Hepatocyte (in vitro differentiated cells): ENCODE results near the gene ARHGAP26. TPM values are rescaled to one million over a fixed set of nuclear protein-coding genes. Genes with fewer than 3 reads are reported as not detected.

ENCODE experiments used
- DNase-seq: peaks from one replicate; pipeline ENCODE4 v3.0.0-alpha.2; 2016; ENCODE audit warnings: low spot score
- H2AFZ ChIP-seq: fragments of 200-600 bp; sonication (generic); 2 replicates; pipeline ENCODE4 v1.6.0; 2016; ENCODE audit warnings: antibody characterized with exemption, mild to moderate bottlenecking
- H3K27ac ChIP-seq: fragments of 200-600 bp; sonication (generic); 2 replicates; pipeline ENCODE4 v1.5.1; 2016; ENCODE audit warnings: mild to moderate bottlenecking
- H3K27me3 ChIP-seq: fragments of 200-600 bp; sonication (generic); 2 replicates; pipeline ENCODE4 v1.6.1; 2016
- H3K36me3 ChIP-seq: fragments of 200-600 bp; sonication (generic); replicated peaks from 2 replicates; pipeline ENCODE4 v1.5.1; 2016; ENCODE audit warnings: low read depth; ENCODE audit not compliant: insufficient read depth
- H3K4me1 ChIP-seq: fragments of 200-600 bp; sonication (generic); 2 replicates; pipeline ENCODE4 v1.5.1; 2016; ENCODE audit warnings: mild to moderate bottlenecking, moderate library complexity; ENCODE audit not compliant: insufficient read depth
- H3K4me2 ChIP-seq: fragments of 200-600 bp; sonication (generic); 2 replicates; pipeline ENCODE4 v1.6.0; 2016
- H3K4me3 ChIP-seq: fragments of 200-600 bp; sonication (generic); 2 replicates; pipeline ENCODE4 v1.5.1; 2016; ENCODE audit warnings: mild to moderate bottlenecking
- H3K79me2 ChIP-seq: fragments of 200-600 bp; sonication (generic); 2 replicates; pipeline ENCODE4 v1.6.0; 2017; ENCODE audit warnings: mild to moderate bottlenecking
- H3K9me2 ChIP-seq: fragments of 200-600 bp; sonication (generic); replicated peaks from 2 replicates; pipeline ENCODE4 v1.6.0; 2017; ENCODE audit warnings: mild to moderate bottlenecking; ENCODE audit not compliant: insufficient read depth
- H3K9me3 ChIP-seq: fragments of 200-600 bp; sonication (generic); 2 replicates; pipeline ENCODE4 v1.5.1; 2016; ENCODE audit warnings: low read depth, mild to moderate bottlenecking
- H4K20me1 ChIP-seq: fragments of 200-600 bp; sonication (generic); 2 replicates; pipeline ENCODE4 v1.6.0; 2016; ENCODE audit warnings: mild to moderate bottlenecking; ENCODE audit not compliant: insufficient read depth, poor library complexity, severe bottlenecking
- CTCF ChIP-seq: fragments of 200-600 bp; sonication (generic); IDR thresholded peaks from 2 replicates; pipeline ENCODE4 v1.5.1; 2016; ENCODE audit warnings: antibody characterized with exemption, mild to moderate bottlenecking; ENCODE audit not compliant: poor library complexity
- EZH2 ChIP-seq: fragments of 200-600 bp; sonication (generic); IDR thresholded peaks from 2 replicates; pipeline ENCODE4 v1.6.1; 2016; ENCODE audit warnings: antibody characterized with exemption, mild to moderate bottlenecking, borderline replicate concordance
- EZH2phosphoT487 ChIP-seq: fragments of 200-600 bp; sonication (generic); IDR thresholded peaks from one replicate; pipeline ENCODE4 v1.6.1; 2018; ENCODE audit warnings: antibody characterized with exemption, mild to moderate bottlenecking, low read depth, moderate library complexity; ENCODE audit not compliant: unreplicated experiment, severe bottlenecking
- WGBS: methylation state at CpG from one replicate; pipeline ENCODE4 v1.1.6; 2016; ENCODE audit warnings: low lambda C conversion rate; ENCODE audit errors: missing lambda C conversion rate; 5-methylcytosine and 5-hydroxymethylcytosine counted together
- polyA plus RNA-seq: library from polyadenylated mRNA; unstranded; fragments of >200 nt; fragmentation: Nextera tagmentation; extraction: Ambion mirVana; gene quantifications from 2 replicates; pipeline ENCODE4 v1.2.1, GENCODE V29; 2016
- total RNA-seq: library from RNA; depleted of rRNA; stranded (reverse); fragments of >200 nt; gene quantifications from 2 replicates; pipeline ENCODE4 v1.2.3, GENCODE V29; 2014

The ARHGAP26 gene
- total and polyA plus RNA-seq, 2 experiments from 2014 or later = 16.5 to 19.8 TPM

GRCh38 chr5:142833517-142834449, 63.6 kb downstream of the ARHGAP26 start:
- WGBS = 57% methylated on average over 7 of the region's 7 CpGs
- peak overlapping the region; percentile 44 for H3K4me2 ChIP-seq

GRCh38 chr5:142834504-142834903, 64.3 kb downstream of the ARHGAP26 start:
- H3K27me3 ChIP-seq = no peaks in the 10 kb centered on the region
- no peaks in the 10 kb centered on the region for H4K20me1 ChIP-seq
- no peaks in the 10 kb centered on the region for H3K9me3 ChIP-seq
- H3K79me2 ChIP-seq = peaks cover 42% of the 10 kb centered on the region
- H3K27ac ChIP-seq = no peak overlapping the region
- H3K9me2 ChIP-seq = no peaks in the 10 kb centered on the region
- TF ChIP-seq CTCF (no peak), EZH2phosphoT487 (no peak), EZH2 (no peak)
- H3K36me3 ChIP-seq = no peaks in the 10 kb centered on the region
- 79% methylated on average over 4 of the region's 4 CpGs for WGBS
- H2AFZ ChIP-seq = no peak overlapping the region
- no peak overlapping the region for H3K4me2 ChIP-seq
- no peak for DNase-seq
- no peak overlapping the region for H3K4me3 ChIP-seq
- peaks cover 32% of the 10 kb centered on the region for H3K4me1 ChIP-seq

More at GRCh38 chr5:142833517-142834449, 63.6 kb downstream of the ARHGAP26 start:
- peaks cover 37% of the 10 kb centered on the region for H3K4me1 ChIP-seq
- no peaks in the 10 kb centered on the region for H3K9me3 ChIP-seq
- no peak for DNase-seq
- no peaks in the 10 kb centered on the region for H3K36me3 ChIP-seq
- peaks cover 40% of the 10 kb centered on the region for H3K79me2 ChIP-seq
- H4K20me1 ChIP-seq = no peaks in the 10 kb centered on the region
- no peak overlapping the region for H3K4me3 ChIP-seq
- H3K27me3 ChIP-seq = no peaks in the 10 kb centered on the region
- H2AFZ ChIP-seq = no peak overlapping the region
- TF ChIP-seq EZH2phosphoT487 (no peak), EZH2 (no peak), CTCF (no peak)
- no peaks in the 10 kb centered on the region for H3K9me2 ChIP-seq
- H3K27ac ChIP-seq = peak overlapping the region; percentile 48

- H4K20me1 ChIP-seq = no peaks in the 10 kb centered on the region
- H3K9me2 ChIP-seq = no peaks in the 10 kb centered on the region
- no peaks in the 10 kb centered on the region for H3K9me3 ChIP-seq
- no peaks in the 10 kb centered on the region for H3K27me3 ChIP-seq
- no peak overlapping the region for H3K4me2 ChIP-seq
- peaks cover 35% of the 10 kb centered on the region for H3K79me2 ChIP-seq
- DNase-seq = no peak
- no peak for TF ChIP-seq EZH2phosphoT487
- no peak for TF ChIP-seq EZH2
- no peak for TF ChIP-seq CTCF
- H3K4me3 ChIP-seq = no peak overlapping the region
- 94% methylated on average over 1 of the region's 1 CpG for WGBS
- no peaks in the 10 kb centered on the region for H3K36me3 ChIP-seq
- peaks cover 26% of the 10 kb centered on the region for H3K4me1 ChIP-seq
- H3K27ac ChIP-seq = no peak overlapping the region
- H2AFZ ChIP-seq = no peak overlapping the region
Measured at GRCh38 chr5:142835540-142835939, 65.4 kb downstream of the ARHGAP26 start.
